HepG2 (cell line): ENCODE data around the gene KIF26B. TPM values are rescaled to one million over a fixed set of nuclear protein-coding genes. Genes with fewer than 3 reads are reported as not detected.

Experiments used
- ATAC-seq: fragments of 200-7000 bp; cut with Tn5 transposase; 3 replicates; pipeline ENCODE4 v1.9.1; 2020; ENCODE audit warnings: mild to moderate bottlenecking, moderate library complexity
- BruUV-seq: library from RNA; stranded (reverse); fragments of 400-500 nt; replicated peaks from 2 replicates; lab custom pipeline; 2021; lab: Mats Ljungman, UMichigan
- CTCF ChIA-PET: fragments of 300-600 bp; formaldehyde crosslinking; extraction: SDS; loops from one replicate; lab custom pipeline; 2021; ENCODE audit warnings: low total read pairs, inconsistent platforms, low intra/inter-chr PET ratio; lab: Yijun Ruan, JAX
- POLR2A ChIA-PET: fragments of 350-600 bp; sonication (Branson Sonifier 250); formaldehyde crosslinking; loops from one replicate; lab custom pipeline; 2020; ENCODE audit warnings: antibody characterized with exemption, inconsistent platforms; lab: Yijun Ruan, JAX
- DNase-seq: peaks from one replicate; pipeline ENCODE4 v3.0.0-alpha.2; 2015; ENCODE audit warnings: low spot score
- FAIRE-seq: peaks from 3 replicates; lab custom pipeline; 2011; peaks lifted over from hg19 to GRCh38; lab: Jason Lieb, UNC
- H2AFZ ChIP-seq: one replicate; pipeline ENCODE4 v1.6.1; 2011; ENCODE audit warnings: low read length, inconsistent platforms
- H3K27ac ChIP-seq: fragments of 300-600 bp; 3 replicates; pipeline ENCODE4 v1.8.0; 2011; ENCODE audit warnings: mixed run types, mild to moderate bottlenecking, mixed read lengths, low read length, inconsistent platforms; ENCODE audit not compliant: insufficient read depth; ENCODE audit errors: extremely low read length
- H3K27me3 ChIP-seq, 2 experiments: fragments of 200-600 bp in 1 of 2; 2 replicates in 1 of 2; 3 replicates in 1 of 2; pipeline versions ENCODE4 v1.6.0 to v1.8.0; 2011; ENCODE audit warnings: low read length in 2 of 2, mild to moderate bottlenecking in 2 of 2, moderate library complexity in 2 of 2, inconsistent platforms in 1 of 2; ENCODE audit not compliant: insufficient read depth in 2 of 2, control insufficient read depth in 1 of 2
- H3K36me3 ChIP-seq, 2 experiments: fragments of 200-600 bp in 1 of 2; replicated peaks in 1 of 2; 2 replicates in 1 of 2; 3 replicates in 1 of 2; pipeline versions ENCODE4 v1.5.1 to v1.8.0; 2011; ENCODE audit warnings: low read length in 2 of 2, inconsistent platforms in 1 of 2; ENCODE audit not compliant: insufficient read depth in 2 of 2, control insufficient read depth in 1 of 2
- H3K4me1 ChIP-seq: 2 replicates; pipeline ENCODE4 v1.5.1; 2012; ENCODE audit warnings: low read length, inconsistent platforms; ENCODE audit not compliant: insufficient read depth
- H3K4me2 ChIP-seq: 2 replicates; pipeline ENCODE4 v1.6.0; 2011; ENCODE audit warnings: low read depth, low read length, inconsistent platforms
- H3K4me3 ChIP-seq, 3 experiments: fragments of 200-600 bp in 1 of 3; sonication (generic), shearing (Covaris generic) in 1 of 3; replicated peaks in 1 of 3; 2 replicates each; pipeline ENCODE4 v1.5.1; 2011 to 2016; ENCODE audit warnings: low read length in 3 of 3, inconsistent platforms in 2 of 3, low read depth in 2 of 3, mild to moderate bottlenecking in 2 of 3, control low read depth in 1 of 3, mixed read lengths in 1 of 3; ENCODE audit not compliant: insufficient read depth in 1 of 3
- H3K79me2 ChIP-seq: one replicate; pipeline ENCODE4 v1.6.1; 2011; ENCODE audit warnings: low read length, inconsistent platforms; ENCODE audit not compliant: insufficient read depth
- H3K9ac ChIP-seq: 2 replicates; pipeline ENCODE4 v1.6.0; 2011; ENCODE audit warnings: mild to moderate bottlenecking, low read depth, low read length, inconsistent platforms; ENCODE audit not compliant: insufficient read depth
- H3K9me3 ChIP-seq: 2 replicates; pipeline ENCODE4 v1.5.1; 2012; ENCODE audit warnings: mild to moderate bottlenecking, low read length
- H4K20me1 ChIP-seq: 2 replicates; pipeline ENCODE4 v1.6.0; 2011; ENCODE audit warnings: inconsistent platforms, mild to moderate bottlenecking, low read length, moderate library complexity; ENCODE audit not compliant: insufficient read depth
- FLYWCH1 ChIP-seq: sonication (generic); formaldehyde crosslinking; IDR thresholded peaks from 2 replicates; pipeline ENCODE4 v1.8.1; 2023; ENCODE audit warnings: mild to moderate bottlenecking, missing genetic modification reagents
- KLF12 ChIP-seq: sonication (generic); formaldehyde crosslinking; IDR thresholded peaks from 2 replicates; pipeline ENCODE4 v1.4.0; 2020; ENCODE audit warnings: missing genetic modification reagents, borderline replicate concordance
- PAF1 ChIP-seq: IDR thresholded peaks from 2 replicates; pipeline ENCODE4 v1.6.1; 2016; ENCODE audit warnings: missing genetic modification reagents, missing compliant biosample characterization
- ZNF350 ChIP-seq: sonication (generic); formaldehyde crosslinking; IDR thresholded peaks from 2 replicates; pipeline ENCODE4 v1.4.0; 2020; ENCODE audit warnings: mild to moderate bottlenecking, low read depth, missing genetic modification reagents, borderline replicate concordance
- ZNF567 ChIP-seq: sonication (generic); formaldehyde crosslinking; IDR thresholded peaks from 2 replicates; pipeline ENCODE4 v1.8.1; 2023; ENCODE audit warnings: mild to moderate bottlenecking, missing genetic modification reagents, borderline replicate concordance
- ZNF788 ChIP-seq: sonication (generic); formaldehyde crosslinking; IDR thresholded peaks from 2 replicates; pipeline ENCODE4 v1.5.0; 2020; ENCODE audit warnings: mild to moderate bottlenecking, missing genetic modification reagents, borderline replicate concordance
- WGBS: methylation state at CpG from one replicate; pipeline ENCODE4 v1.1.6; 2017; ENCODE audit warnings: low lambda C conversion rate; 5-methylcytosine and 5-hydroxymethylcytosine counted together
- in situ Hi-C: cut with HindIII; loops from 2 replicates; pipeline ENCODE4 v1.10.0; 2017; ENCODE audit warnings: low pct_unique_long_range_greater_than_20kb; ENCODE audit not compliant: extremely low pct_ligation_motif_present
- intact Hi-C: fragments of 100-400 bp; cut with micrococcal nuclease; formaldehyde crosslinking; loops from one replicate; pipeline ENCODE4 v1.10.0; 2022; ENCODE audit not compliant: unreplicated experiment
- polyA plus RNA-seq, 8 experiments: library from polyadenylated mRNA; depleted of rRNA in 3 of 8; stranded (reverse) in 7 of 8; unstranded in 1 of 8; fragments of >200 nt; fragmentation: Illumina TruSeq in 4 of 8; extraction: Trizol in 4 of 8; gene quantifications; 2 replicates each; pipeline versions ENCODE4 v1.2.1 to v1.2.3, GENCODE V29; 2011 to 2016; ENCODE audit warnings: low read depth in 4 of 8, missing spikeins in 1 of 8, mixed read lengths in 1 of 8; ENCODE audit not compliant: insufficient read depth in 1 of 8
- total RNA-seq, 5 experiments: library from RNA; depleted of rRNA; stranded (reverse); fragments of >200 nt; fragmentation: Illumina TruSeq; extraction: Trizol; gene quantifications; 2 replicates each; pipeline ENCODE4 v1.2.3, GENCODE V29; 2016; ENCODE audit warnings: low read depth in 1 of 5
- TF ChIP-seq, protein P1 (sequence below): sonication (generic); formaldehyde crosslinking; IDR thresholded peaks from 2 replicates; pipeline ENCODE4 v1.4.0; 2020; ENCODE audit warnings: missing genetic modification reagents, borderline replicate concordance
- TF ChIP-seq, protein P2 (sequence below): IDR thresholded peaks from 2 replicates; pipeline ENCODE4 v1.4.0; 2020; ENCODE audit warnings: mild to moderate bottlenecking, missing genetic modification reagents
- TF ChIP-seq, protein P3 (sequence below): sonication (generic); formaldehyde crosslinking; IDR thresholded peaks from 2 replicates; pipeline ENCODE4 v1.4.0; 2020; ENCODE audit warnings: missing genetic modification reagents
- TF ChIP-seq, protein P4 (sequence below): sonication (generic); formaldehyde crosslinking; IDR thresholded peaks from 2 replicates; pipeline ENCODE4 v1.5.0; 2020; ENCODE audit warnings: missing genetic modification reagents

KIF26B gene
- total and polyA plus RNA-seq, 2 of the 13 experiments (the other 11 are each of a cell fraction or from before 2014, with no cell fraction given): 0.08 to 0.09 TPM

DNA sequence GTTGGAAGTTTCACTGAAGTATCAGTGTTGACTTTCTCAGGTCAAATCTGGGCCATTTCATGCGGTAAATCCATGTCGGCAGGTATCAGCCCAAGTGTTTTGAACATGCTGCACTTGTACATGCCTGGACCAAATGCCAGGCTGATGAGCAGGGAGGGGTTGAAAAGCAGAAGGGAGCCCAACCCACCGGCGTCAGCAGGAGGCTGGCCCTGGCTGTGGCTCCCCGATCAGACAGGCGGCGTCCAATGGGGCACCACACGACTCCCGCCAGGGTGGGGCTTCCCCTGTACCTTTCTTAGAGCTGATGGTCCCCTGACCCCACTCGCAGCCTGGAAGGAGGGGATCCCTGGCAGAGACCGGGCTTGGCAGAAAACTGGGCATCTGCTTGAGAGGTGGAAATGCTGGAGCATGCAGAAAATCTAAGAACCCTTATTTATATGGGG is 540.0 kb downstream of the KIF26B start:
- Histone ChIP-seq H3K4me1 (no peaks in the 10 kb centered on the region), H3K27ac (no peak overlapping the region), H2AFZ (no peak overlapping the region), H3K9me3 (no peaks in the 10 kb centered on the region), H3K4me2 (no peak overlapping the region), H3K4me3 (no peak overlapping the region), H3K9ac (no peak overlapping the region), H3K79me2 (no peaks in the 10 kb centered on the region), H4K20me1 (no peaks in the 10 kb centered on the region), H3K27me3 (no peaks in the 10 kb centered on the region), H3K36me3 (no peaks in the 10 kb centered on the region)
- BruUV-seq: no TSS peak
- ChIA-PET POLR2A (no interaction called here), CTCF (no interaction called here)
- no peak for ATAC-seq
- FAIRE-seq: no peak
- intact Hi-C loops (no loop called here), in situ Hi-C loops (no loop called here)
- 44% methylated on average over 3 of the region's 11 CpGs for WGBS
- DNase-seq: no peak
- TF ChIP-seq FLYWCH1 (no peak), ZNF567 (CRISPR knock-in tag) (no peak), KLF12 (no peak), ZNF788 (no peak), PAF1 (CRISPR knock-in tag) (no peak), ZNF350 (CRISPR knock-in tag) (no peak)
- TF ChIP-seq, protein P1, sequence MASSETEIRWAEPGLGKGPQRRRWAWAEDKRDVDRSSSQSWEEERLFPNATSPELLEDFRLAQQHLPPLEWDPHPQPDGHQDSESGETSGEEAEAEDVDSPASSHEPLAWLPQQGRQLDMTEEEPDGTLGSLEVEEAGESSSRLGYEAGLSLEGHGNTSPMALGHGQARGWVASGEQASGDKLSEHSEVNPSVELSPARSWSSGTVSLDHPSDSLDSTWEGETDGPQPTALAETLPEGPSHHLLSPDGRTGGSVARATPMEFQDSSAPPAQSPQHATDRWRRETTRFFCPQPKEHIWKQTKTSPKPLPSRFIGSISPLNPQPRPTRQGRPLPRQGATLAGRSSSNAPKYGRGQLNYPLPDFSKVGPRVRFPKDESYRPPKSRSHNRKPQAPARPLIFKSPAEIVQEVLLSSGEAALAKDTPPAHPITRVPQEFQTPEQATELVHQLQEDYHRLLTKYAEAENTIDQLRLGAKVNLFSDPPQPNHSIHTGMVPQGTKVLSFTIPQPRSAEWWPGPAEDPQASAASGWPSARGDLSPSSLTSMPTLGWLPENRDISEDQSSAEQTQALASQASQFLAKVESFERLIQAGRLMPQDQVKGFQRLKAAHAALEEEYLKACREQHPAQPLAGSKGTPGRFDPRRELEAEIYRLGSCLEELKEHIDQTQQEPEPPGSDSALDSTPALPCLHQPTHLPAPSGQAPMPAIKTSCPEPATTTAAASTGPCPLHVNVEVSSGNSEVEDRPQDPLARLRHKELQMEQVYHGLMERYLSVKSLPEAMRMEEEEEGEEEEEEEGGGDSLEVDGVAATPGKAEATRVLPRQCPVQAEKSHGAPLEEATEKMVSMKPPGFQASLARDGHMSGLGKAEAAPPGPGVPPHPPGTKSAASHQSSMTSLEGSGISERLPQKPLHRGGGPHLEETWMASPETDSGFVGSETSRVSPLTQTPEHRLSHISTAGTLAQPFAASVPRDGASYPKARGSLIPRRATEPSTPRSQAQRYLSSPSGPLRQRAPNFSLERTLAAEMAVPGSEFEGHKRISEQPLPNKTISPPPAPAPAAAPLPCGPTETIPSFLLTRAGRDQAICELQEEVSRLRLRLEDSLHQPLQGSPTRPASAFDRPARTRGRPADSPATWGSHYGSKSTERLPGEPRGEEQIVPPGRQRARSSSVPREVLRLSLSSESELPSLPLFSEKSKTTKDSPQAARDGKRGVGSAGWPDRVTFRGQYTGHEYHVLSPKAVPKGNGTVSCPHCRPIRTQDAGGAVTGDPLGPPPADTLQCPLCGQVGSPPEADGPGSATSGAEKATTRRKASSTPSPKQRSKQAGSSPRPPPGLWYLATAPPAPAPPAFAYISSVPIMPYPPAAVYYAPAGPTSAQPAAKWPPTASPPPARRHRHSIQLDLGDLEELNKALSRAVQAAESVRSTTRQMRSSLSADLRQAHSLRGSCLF (CRISPR knock-in tag): no peak
- TF ChIP-seq, protein P2, sequence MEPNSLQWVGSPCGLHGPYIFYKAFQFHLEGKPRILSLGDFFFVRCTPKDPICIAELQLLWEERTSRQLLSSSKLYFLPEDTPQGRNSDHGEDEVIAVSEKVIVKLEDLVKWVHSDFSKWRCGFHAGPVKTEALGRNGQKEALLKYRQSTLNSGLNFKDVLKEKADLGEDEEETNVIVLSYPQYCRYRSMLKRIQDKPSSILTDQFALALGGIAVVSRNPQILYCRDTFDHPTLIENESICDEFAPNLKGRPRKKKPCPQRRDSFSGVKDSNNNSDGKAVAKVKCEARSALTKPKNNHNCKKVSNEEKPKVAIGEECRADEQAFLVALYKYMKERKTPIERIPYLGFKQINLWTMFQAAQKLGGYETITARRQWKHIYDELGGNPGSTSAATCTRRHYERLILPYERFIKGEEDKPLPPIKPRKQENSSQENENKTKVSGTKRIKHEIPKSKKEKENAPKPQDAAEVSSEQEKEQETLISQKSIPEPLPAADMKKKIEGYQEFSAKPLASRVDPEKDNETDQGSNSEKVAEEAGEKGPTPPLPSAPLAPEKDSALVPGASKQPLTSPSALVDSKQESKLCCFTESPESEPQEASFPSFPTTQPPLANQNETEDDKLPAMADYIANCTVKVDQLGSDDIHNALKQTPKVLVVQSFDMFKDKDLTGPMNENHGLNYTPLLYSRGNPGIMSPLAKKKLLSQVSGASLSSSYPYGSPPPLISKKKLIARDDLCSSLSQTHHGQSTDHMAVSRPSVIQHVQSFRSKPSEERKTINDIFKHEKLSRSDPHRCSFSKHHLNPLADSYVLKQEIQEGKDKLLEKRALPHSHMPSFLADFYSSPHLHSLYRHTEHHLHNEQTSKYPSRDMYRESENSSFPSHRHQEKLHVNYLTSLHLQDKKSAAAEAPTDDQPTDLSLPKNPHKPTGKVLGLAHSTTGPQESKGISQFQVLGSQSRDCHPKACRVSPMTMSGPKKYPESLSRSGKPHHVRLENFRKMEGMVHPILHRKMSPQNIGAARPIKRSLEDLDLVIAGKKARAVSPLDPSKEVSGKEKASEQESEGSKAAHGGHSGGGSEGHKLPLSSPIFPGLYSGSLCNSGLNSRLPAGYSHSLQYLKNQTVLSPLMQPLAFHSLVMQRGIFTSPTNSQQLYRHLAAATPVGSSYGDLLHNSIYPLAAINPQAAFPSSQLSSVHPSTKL (CRISPR knock-in tag): no peak
- TF ChIP-seq, protein P3, sequence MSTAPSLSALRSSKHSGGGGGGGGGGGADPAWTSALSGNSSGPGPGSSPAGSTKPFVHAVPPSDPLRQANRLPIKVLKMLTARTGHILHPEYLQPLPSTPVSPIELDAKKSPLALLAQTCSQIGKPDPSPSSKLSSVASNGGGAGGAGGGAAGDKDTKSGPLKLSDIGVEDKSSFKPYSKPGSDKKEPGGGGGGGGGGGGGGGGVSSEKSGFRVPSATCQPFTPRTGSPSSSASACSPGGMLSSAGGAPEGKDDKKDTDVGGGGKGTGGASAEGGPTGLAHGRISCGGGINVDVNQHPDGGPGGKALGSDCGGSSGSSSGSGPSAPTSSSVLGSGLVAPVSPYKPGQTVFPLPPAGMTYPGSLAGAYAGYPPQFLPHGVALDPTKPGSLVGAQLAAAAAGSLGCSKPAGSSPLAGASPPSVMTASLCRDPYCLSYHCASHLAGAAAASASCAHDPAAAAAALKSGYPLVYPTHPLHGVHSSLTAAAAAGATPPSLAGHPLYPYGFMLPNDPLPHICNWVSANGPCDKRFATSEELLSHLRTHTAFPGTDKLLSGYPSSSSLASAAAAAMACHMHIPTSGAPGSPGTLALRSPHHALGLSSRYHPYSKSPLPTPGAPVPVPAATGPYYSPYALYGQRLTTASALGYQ: no peak
- TF ChIP-seq, protein P4, sequence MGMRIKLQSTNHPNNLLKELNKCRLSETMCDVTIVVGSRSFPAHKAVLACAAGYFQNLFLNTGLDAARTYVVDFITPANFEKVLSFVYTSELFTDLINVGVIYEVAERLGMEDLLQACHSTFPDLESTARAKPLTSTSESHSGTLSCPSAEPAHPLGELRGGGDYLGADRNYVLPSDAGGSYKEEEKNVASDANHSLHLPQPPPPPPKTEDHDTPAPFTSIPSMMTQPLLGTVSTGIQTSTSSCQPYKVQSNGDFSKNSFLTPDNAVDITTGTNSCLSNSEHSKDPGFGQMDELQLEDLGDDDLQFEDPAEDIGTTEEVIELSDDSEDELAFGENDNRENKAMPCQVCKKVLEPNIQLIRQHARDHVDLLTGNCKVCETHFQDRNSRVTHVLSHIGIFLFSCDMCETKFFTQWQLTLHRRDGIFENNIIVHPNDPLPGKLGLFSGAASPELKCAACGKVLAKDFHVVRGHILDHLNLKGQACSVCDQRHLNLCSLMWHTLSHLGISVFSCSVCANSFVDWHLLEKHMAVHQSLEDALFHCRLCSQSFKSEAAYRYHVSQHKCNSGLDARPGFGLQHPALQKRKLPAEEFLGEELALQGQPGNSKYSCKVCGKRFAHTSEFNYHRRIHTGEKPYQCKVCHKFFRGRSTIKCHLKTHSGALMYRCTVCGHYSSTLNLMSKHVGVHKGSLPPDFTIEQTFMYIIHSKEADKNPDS (CRISPR knock-in tag): no peak
